NT2/D1 (cell line): ENCODE data around the gene HOPX.

Source experiments
- DNase-seq: peaks from one replicate; pipeline ENCODE4 v3.0.0-alpha.2; 2011; ENCODE audit warnings: low read depth, low spot score
- H3K27me3 ChIP-seq: 2 replicates; pipeline ENCODE4 v1.6.0; 2011; ENCODE audit warnings: mild to moderate bottlenecking; ENCODE audit not compliant: insufficient read length, insufficient read depth
- H3K36me3 ChIP-seq: 2 replicates; pipeline ENCODE4 v1.6.1; 2011; ENCODE audit warnings: mild to moderate bottlenecking, low read length, mixed read lengths; ENCODE audit not compliant: insufficient read depth, insufficient read length
- H3K4me1 ChIP-seq: 2 replicates; pipeline ENCODE4 v1.5.1; 2011; ENCODE audit not compliant: insufficient read depth, insufficient read length
- H3K4me3 ChIP-seq: 2 replicates; pipeline ENCODE4 v1.5.1; 2011; ENCODE audit warnings: low read depth; ENCODE audit not compliant: insufficient read length
- H3K9ac ChIP-seq: 2 replicates; pipeline ENCODE4 v1.6.0; 2011; ENCODE audit warnings: low read depth; ENCODE audit not compliant: insufficient read length
- H3K9me3 ChIP-seq: 2 replicates; pipeline ENCODE4 v1.5.1; 2011; ENCODE audit warnings: mild to moderate bottlenecking, low read length; ENCODE audit not compliant: insufficient read depth
- SUZ12 ChIP-seq: IDR thresholded peaks from 2 replicates; pipeline ENCODE4 v1.6.1; 2011; ENCODE audit not compliant: insufficient read length, insufficient read depth; ENCODE audit errors: extremely low read depth
- YY1 ChIP-seq: IDR thresholded peaks from 2 replicates; pipeline ENCODE4 v1.6.1; 2011; ENCODE audit not compliant: insufficient read length, insufficient read depth
- ZNF274 ChIP-seq: IDR thresholded peaks from 2 replicates; pipeline ENCODE4 v1.6.1; 2011; ENCODE audit warnings: mild to moderate bottlenecking, low read depth, low read length

HOPX gene

DNA sequence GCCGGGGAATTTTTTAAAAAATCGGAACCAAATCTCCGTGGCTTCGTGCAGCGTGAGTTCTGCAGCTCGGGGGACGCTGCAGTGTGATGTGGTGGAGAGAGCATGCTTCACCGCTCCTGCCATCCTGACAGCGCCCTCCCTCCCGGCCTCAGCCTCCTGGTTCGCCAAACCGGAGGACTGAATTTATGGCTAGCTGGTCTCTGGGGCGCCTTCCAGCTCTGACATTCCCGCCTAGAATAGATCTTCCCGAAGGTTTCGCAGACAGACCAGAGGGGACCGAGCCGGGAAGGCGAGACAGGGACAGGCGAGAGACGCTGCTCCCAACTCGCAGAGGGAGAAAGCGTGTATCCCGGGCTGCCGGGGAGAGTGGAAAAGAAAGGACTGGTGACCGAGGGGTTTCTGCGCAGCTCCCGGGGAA lies 25.9 kb downstream of the HOPX start:
- no peaks in the 10 kb centered on the region for H3K9me3 ChIP-seq
- H3K36me3 ChIP-seq = no peaks in the 10 kb centered on the region
- DNase-seq = no peak
- H3K27me3 ChIP-seq = peaks cover 63% of the 10 kb centered on the region
- TF ChIP-seq SUZ12 = no peak
- no peak for TF ChIP-seq YY1
- no peak for TF ChIP-seq ZNF274
- no peak overlapping the region for H3K9ac ChIP-seq
- H3K4me3 ChIP-seq = peak overlapping the region; percentile 58
- no peaks in the 10 kb centered on the region for H3K4me1 ChIP-seq

DNA sequence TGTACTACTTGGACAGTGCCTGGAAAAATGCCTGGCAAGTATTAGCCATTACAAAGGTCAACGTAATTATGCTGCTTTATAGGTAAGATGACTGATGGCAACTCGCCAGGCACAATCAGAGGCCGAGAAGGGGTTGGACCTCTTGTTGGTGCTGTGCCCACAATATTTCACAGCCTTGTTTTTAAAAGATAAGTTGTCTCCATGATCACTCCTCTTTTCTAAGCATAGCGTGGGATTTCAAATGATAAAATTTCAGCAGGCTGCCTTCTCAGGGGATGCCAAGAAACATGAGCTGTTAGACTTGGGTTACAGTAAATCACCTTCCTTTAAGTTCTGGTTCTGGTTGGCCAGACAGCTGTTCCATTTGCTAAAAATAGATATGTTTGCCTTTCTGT lies 26.9 kb downstream of the HOPX start:
- peaks cover 57% of the 10 kb centered on the region for H3K27me3 ChIP-seq
- DNase-seq = no peak

DNA sequence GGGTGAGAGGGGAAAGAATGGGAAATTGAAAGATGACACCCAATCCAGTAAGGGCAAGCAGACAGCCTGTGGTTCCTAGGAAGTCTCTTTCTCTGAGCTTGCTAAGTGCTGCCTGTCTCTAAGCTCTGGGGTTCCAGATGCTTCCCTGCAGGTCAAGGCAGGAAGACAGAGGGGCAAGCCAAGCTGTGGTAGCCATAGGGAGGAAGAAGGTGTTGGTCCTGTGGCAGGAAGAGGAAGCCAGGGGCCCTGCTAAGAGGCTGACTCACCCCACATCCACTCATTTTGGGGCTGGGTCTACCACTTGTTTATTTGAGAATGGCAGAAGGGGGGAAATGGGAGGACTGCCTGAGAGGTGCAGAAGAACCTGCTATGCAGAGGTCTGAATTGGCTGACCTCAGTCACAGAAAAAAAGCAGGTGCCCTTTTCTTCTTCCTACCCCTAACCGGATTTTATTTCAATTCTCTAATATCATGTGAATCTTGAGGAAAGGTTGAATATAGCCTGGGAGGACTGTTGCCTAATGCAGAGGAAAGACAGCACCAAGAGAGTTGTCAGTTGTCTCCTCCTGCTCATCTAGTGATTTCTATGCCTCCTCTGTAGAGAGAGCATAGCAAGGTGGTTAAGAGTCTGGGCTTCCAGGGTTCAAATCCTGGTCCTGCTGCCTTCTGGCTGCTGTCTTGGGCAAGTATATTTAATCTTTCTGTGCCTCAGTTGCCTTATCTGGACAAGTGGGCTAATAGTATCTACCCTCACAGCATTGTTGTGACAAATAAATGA lies 27.4 kb downstream of the HOPX start:
- Histone ChIP-seq H3K4me1 (no peaks in the 10 kb centered on the region), H3K4me3 (no peak overlapping the region), H3K9me3 (no peaks in the 10 kb centered on the region), H3K9ac (no peak overlapping the region), H3K27me3 (peaks cover 53% of the 10 kb centered on the region), H3K36me3 (no peaks in the 10 kb centered on the region)
- TF ChIP-seq SUZ12 = no peak
- no peak for TF ChIP-seq ZNF274
- TF ChIP-seq YY1 = no peak
- DNase-seq = no peak

More for the DNA sequence above, 26.9 kb downstream of the HOPX start:
- H3K9ac ChIP-seq = no peak overlapping the region
- TF ChIP-seq ZNF274 (no peak), YY1 (no peak), SUZ12 (no peak)
- no peaks in the 10 kb centered on the region for H3K36me3 ChIP-seq
- no peak overlapping the region for H3K4me3 ChIP-seq
- H3K9me3 ChIP-seq = no peaks in the 10 kb centered on the region
- no peaks in the 10 kb centered on the region for H3K4me1 ChIP-seq

DNA sequence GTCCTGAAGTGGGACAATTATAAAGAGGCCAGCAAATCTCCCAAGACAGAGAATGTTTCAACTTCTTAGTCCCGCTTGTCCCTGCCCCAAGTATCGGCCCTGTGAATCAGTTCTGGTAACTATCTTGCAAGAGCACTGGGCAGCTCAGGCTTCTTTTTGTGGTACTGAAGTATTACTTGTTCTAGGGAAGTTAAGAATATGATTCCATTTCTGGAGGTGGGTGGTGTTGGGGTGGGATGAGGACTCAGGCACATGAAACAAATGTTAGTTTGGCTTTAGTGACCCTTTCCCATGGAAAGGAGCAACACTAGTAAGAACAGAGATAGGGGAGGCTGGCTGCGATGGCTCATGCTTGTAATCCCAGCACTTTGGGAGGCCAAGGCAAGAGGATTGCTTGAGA lies 28.9 kb downstream of the HOPX start:
- TF ChIP-seq ZNF274 (no peak), SUZ12 (no peak), YY1 (no peak)
- Histone ChIP-seq H3K4me1 (no peaks in the 10 kb centered on the region), H3K9me3 (no peaks in the 10 kb centered on the region), H3K27me3 (peaks cover 39% of the 10 kb centered on the region), H3K36me3 (no peaks in the 10 kb centered on the region), H3K4me3 (no peak overlapping the region), H3K9ac (no peak overlapping the region)
- DNase-seq = no peak

DNA sequence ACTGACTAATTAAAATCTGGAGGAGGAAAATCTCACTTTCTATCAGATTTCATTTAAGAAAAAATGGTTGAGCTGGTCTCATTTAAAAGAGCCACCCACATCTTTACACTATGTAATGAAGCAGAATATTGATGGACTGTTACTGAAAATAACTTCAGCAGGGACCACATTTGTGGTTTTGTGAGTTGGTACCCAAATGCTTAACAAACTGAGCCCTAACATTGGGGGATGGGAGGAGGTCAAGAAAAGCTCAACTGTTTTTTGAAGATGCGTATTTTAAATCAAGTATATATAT lies 30.1 kb downstream of the HOPX start:
- TF ChIP-seq ZNF274 = no peak
- TF ChIP-seq YY1 = no peak
- TF ChIP-seq SUZ12 = no peak
- peaks cover 8% of the 10 kb centered on the region; the same call in 1 of the 2 replicates for H3K9me3 ChIP-seq
- no peaks in the 10 kb centered on the region for H3K4me1 ChIP-seq
- peaks cover 27% of the 10 kb centered on the region for H3K27me3 ChIP-seq
- no peaks in the 10 kb centered on the region for H3K36me3 ChIP-seq
- no peak for DNase-seq
- no peak overlapping the region for H3K4me3 ChIP-seq
- no peak overlapping the region for H3K9ac ChIP-seq

DNA sequence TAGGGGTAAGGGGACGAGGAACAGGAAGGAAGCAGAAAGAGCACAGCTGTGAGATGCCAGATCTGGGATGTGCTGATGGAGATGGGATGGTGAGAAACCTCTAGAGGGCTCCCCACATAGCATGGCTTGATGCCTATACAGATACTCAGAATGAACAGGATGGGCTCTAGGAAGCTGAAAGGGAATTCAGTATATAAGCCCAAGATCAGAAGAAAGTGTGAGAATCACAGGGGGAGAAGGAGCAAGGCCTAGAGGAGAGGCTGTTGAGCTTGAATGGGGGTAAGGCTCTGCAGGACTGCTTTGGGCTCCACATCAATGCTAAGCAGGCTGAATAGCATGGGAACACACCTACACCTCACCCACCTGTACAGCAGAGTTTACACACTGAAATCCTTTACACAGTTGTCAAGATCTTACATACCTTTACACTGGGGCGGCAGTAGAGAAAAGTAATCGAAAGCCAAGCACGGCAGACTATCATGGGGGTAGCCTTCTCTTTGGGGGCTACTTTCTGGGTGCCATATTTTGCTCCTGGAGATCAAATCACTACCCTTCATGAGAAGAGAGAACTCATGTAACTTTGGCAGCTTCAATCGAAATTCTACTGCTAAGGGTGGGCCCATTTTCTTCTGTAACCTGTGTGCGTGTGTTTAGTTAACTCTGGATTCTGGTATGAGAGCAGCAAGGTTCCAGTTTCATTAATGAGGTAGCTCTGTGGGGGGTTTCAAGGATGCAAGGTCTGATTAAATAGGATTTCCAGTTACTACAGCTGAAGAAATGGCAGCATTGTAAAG lies 30.6 kb downstream of the HOPX start:
- Histone ChIP-seq H3K4me1 (no peaks in the 10 kb centered on the region), H3K4me3 (no peak overlapping the region), H3K9ac (no peak overlapping the region), H3K27me3 (peaks cover 22% of the 10 kb centered on the region), H3K9me3 (peaks cover 8% of the 10 kb centered on the region; the same call in 1 of the 2 replicates), H3K36me3 (no peaks in the 10 kb centered on the region)
- TF ChIP-seq ZNF274 (no peak), YY1 (no peak)
- no peak for DNase-seq

DNA sequence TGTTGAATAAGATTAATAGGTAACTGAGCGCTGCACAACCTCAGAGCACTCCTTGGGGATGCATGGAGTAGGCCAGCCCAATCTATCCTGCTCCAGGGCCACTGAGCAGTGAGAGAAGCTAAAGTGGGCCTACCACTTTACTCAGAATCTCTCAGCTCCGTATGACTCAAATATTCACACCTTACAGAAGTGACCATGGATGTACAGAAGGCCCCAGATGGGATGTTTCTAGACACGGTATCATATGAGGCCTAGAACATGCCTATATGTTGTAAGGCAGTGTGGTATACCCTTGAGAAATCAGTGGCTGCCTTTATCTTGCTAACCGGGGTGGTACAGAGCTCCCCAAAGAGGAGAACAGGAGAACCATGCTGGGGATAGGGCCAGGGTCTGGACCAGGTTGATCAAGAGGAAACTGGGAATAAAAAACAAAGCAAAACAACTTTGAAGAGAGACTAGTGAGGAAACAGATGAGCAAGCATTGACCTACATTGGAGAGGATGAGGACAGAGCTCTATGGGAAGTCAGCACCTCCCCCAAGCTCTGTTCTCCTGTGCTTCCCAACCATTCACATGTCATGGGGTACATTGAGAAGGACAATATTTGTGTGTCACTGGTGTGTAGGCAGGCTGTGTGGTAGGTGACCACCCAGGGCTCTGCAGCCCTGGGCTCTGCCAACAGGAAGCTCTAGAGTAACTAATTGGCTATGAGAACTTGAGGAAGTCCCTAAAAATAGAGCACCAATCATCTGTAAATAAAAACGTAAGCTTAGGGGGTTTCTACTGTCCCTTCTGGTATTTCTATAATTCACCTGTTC lies 31.4 kb downstream of the HOPX start:
- Histone ChIP-seq H3K4me3 (no peak overlapping the region), H3K36me3 (no peaks in the 10 kb centered on the region), H3K4me1 (no peaks in the 10 kb centered on the region), H3K9ac (no peak overlapping the region), H3K9me3 (peaks cover 8% of the 10 kb centered on the region; the same call in 1 of the 2 replicates), H3K27me3 (peaks cover 14% of the 10 kb centered on the region)
- TF ChIP-seq ZNF274 (no peak), SUZ12 (no peak), YY1 (no peak)
- DNase-seq = no peak
